IMR-90 (cell line): ENCODE measurements around the gene TJP1. TPM values are rescaled to one million over a fixed set of nuclear protein-coding genes. Genes with fewer than 3 reads are reported as not detected.

ENCODE experiments used
- ATAC-seq: fragments of 200-7000 bp; cut with Tn5 transposase; 2 replicates; pipeline ENCODE4 v1.9.1; 2020; ENCODE audit warnings: low read depth, mild to moderate bottlenecking, moderate library complexity
- BruUV-seq: library from RNA; stranded (reverse); fragments of 400-500 nt; replicated peaks from 2 replicates; lab custom pipeline; 2021; lab: Mats Ljungman, UMichigan
- CTCF ChIA-PET: fragments of 300-600 bp; formaldehyde crosslinking; extraction: SDS; loops from one replicate; lab custom pipeline; 2021; ENCODE audit warnings: antibody characterized with exemption; lab: Yijun Ruan, JAX
- POLR2A ChIA-PET: fragments of 300-600 bp; sonication (Branson Sonifier 250); formaldehyde crosslinking; loops from one replicate; lab custom pipeline; 2022; ENCODE audit warnings: antibody characterized with exemption; ENCODE audit not compliant: unreplicated experiment; lab: Charles Lee
- DNase-seq: peaks from one replicate; pipeline ENCODE4 v3.0.0; 2013
- H2AFZ ChIP-seq: replicated peaks from 2 replicates; pipeline ENCODE3; 2013; ENCODE audit warnings: low read length, mild to moderate bottlenecking; ENCODE audit not compliant: poor library complexity
- H2AK5ac ChIP-seq: 2 replicates; pipeline ENCODE4 v1.6.1; 2013; ENCODE audit warnings: low read depth, low read length, inconsistent platforms
- H2AK9ac ChIP-seq: replicated peaks from 2 replicates; pipeline ENCODE3; 2013; ENCODE audit warnings: mild to moderate bottlenecking, low read depth, low read length, moderate library complexity; ENCODE audit not compliant: poor library complexity
- H2BK120ac ChIP-seq: 2 replicates; pipeline ENCODE4 v1.6.1; 2013; ENCODE audit warnings: low read depth, low read length, inconsistent platforms
- H2BK15ac ChIP-seq: 3 replicates; pipeline ENCODE4 v1.6.1; 2013; ENCODE audit warnings: low read depth, low read length, inconsistent platforms
- H2BK20ac ChIP-seq: 2 replicates; pipeline ENCODE4 v1.6.1; 2013; ENCODE audit warnings: low read depth, mild to moderate bottlenecking, inconsistent platforms, low read length, moderate library complexity
- H2BK5ac ChIP-seq: 2 replicates; pipeline ENCODE4 v1.6.1; 2013; ENCODE audit warnings: mild to moderate bottlenecking, low read depth, low read length, inconsistent platforms; ENCODE audit not compliant: poor library complexity, severe bottlenecking
- H3K14ac ChIP-seq: replicated peaks from 2 replicates; pipeline ENCODE4 v1.6.1; 2013; ENCODE audit warnings: low read depth, low read length, inconsistent platforms
- H3K18ac ChIP-seq: 2 replicates; pipeline ENCODE4 v1.6.1; 2013; ENCODE audit warnings: low read depth, low read length, control low read depth
- H3K23ac ChIP-seq: 2 replicates; pipeline ENCODE4 v1.6.1; 2013; ENCODE audit warnings: low read depth, low read length, inconsistent platforms
- H3K27ac ChIP-seq: 2 replicates; pipeline ENCODE4 v1.5.1; 2013; ENCODE audit warnings: mild to moderate bottlenecking, control low read depth, low read length; ENCODE audit not compliant: insufficient read depth
- H3K27me3 ChIP-seq: 2 replicates; pipeline ENCODE4 v1.6.1; 2013; ENCODE audit warnings: low read length; ENCODE audit not compliant: control insufficient read depth, insufficient read depth
- H3K36me3 ChIP-seq: 2 replicates; pipeline ENCODE4 v1.6.1; 2013; ENCODE audit warnings: low read length, mixed read lengths; ENCODE audit not compliant: control insufficient read depth, insufficient read depth
- H3K4ac ChIP-seq: 2 replicates; pipeline ENCODE4 v1.6.1; 2013; ENCODE audit warnings: low read depth, low read length, inconsistent platforms
- H3K4me1 ChIP-seq: 2 replicates; pipeline ENCODE4 v1.6.1; 2013; ENCODE audit warnings: low read length, mixed read lengths; ENCODE audit not compliant: control insufficient read depth, insufficient read depth
- H3K4me2 ChIP-seq: 2 replicates; pipeline ENCODE4 v1.6.1; 2013; ENCODE audit warnings: low read depth, mild to moderate bottlenecking, control low read depth, low read length, moderate library complexity
- H3K4me3 ChIP-seq: 2 replicates; pipeline ENCODE4 v1.5.1; 2013; ENCODE audit warnings: low read depth, mild to moderate bottlenecking, control low read depth, low read length, moderate library complexity; ENCODE audit not compliant: insufficient read depth
- H3K56ac ChIP-seq: 2 replicates; pipeline ENCODE4 v1.6.1; 2013; ENCODE audit warnings: low read length, inconsistent platforms; ENCODE audit not compliant: insufficient read depth; ENCODE audit errors: extremely low read depth
- H3K79me1 ChIP-seq, 2 experiments: 2 replicates each; pipeline ENCODE4 v1.6.1; 2013; ENCODE audit warnings: low read length in 2 of 2, inconsistent platforms in 1 of 2, low read depth in 1 of 2
- H3K9ac ChIP-seq: 2 replicates; pipeline ENCODE4 v1.6.1; 2013; ENCODE audit warnings: low read depth, low read length, control low read depth
- H3K9me1 ChIP-seq: 2 replicates; pipeline ENCODE4 v1.6.1; 2013; ENCODE audit warnings: low read length, inconsistent platforms; ENCODE audit not compliant: insufficient read depth
- H3K9me3 ChIP-seq: 2 replicates; pipeline ENCODE4 v1.6.1; 2013; ENCODE audit warnings: low read length; ENCODE audit not compliant: control insufficient read depth, insufficient read depth
- H4K20me1 ChIP-seq: 2 replicates; pipeline ENCODE4 v1.6.1; 2013; ENCODE audit warnings: low read length, inconsistent platforms; ENCODE audit not compliant: insufficient read depth
- H4K5ac ChIP-seq: 2 replicates; pipeline ENCODE4 v1.6.1; 2013; ENCODE audit warnings: mild to moderate bottlenecking, low read depth, low read length, control low read depth
- H4K8ac ChIP-seq, 2 experiments: 2 replicates each; pipeline ENCODE4 v1.6.1; 2013; ENCODE audit warnings: low read depth in 2 of 2, low read length in 2 of 2, control low read depth in 1 of 2, inconsistent platforms in 1 of 2
- H4K91ac ChIP-seq: 2 replicates; pipeline ENCODE4 v1.6.1; 2013; ENCODE audit warnings: low read depth, low read length, inconsistent platforms; ENCODE audit not compliant: insufficient read depth
- FOS ChIP-seq: fragments of 150-350 bp; IDR thresholded peaks from 2 replicates; pipeline ENCODE4 v1.6.1; 2016; ENCODE audit warnings: low read depth, low read length
- RCOR1 ChIP-seq: IDR thresholded peaks from 2 replicates; pipeline ENCODE4 v1.6.1; 2012; ENCODE audit warnings: mild to moderate bottlenecking, low read length, improper control_type of control experiment; ENCODE audit not compliant: insufficient replicate concordance
- WGBS, 2 experiments: methylation state at CpG; one replicate each; pipeline versions ENCODE4 v1.1.5 to v1.1.7; 2013; ENCODE audit warnings: missing lambda C conversion rate in 2 of 2; ENCODE audit not compliant: insufficient read length in 1 of 2; ENCODE audit errors: extremely low coverage in 2 of 2; 5-methylcytosine and 5-hydroxymethylcytosine counted together
- dilution Hi-C: fragments of 300-500 bp; cut with HindIII; formaldehyde crosslinking; loops from one replicate; pipeline ENCODE4 v1.14.3; 2018; ENCODE audit warnings: low sequenced_read_pairs; ENCODE audit not compliant: unreplicated experiment
- in situ Hi-C: fragments of 300-500 bp; cut with MboI; formaldehyde crosslinking; loops from 3 replicates; pipeline ENCODE4 v1.14.3; 2019; ENCODE audit warnings: low sequenced_read_pairs, inconsistent platforms, mixed read lengths
- intact Hi-C: fragments of 100-400 bp; cut with micrococcal nuclease; formaldehyde crosslinking; loops from 2 replicates; pipeline ENCODE4 v1.10.0; 2022
- polyA plus RNA-seq, 3 experiments: library from polyadenylated mRNA; depleted of rRNA; stranded (reverse); fragments of >200 nt; gene quantifications; 2 replicates each; pipeline ENCODE4 v1.2.3, GENCODE V29; 2012; ENCODE audit warnings: low replicate concordance in 1 of 3
- total RNA-seq: library from RNA; depleted of rRNA; stranded (reverse); fragments of >200 nt; gene quantifications from 2 replicates; pipeline ENCODE4 v1.2.3, GENCODE V29; 2012

The TJP1 gene
- total and polyA plus RNA-seq, 2 of the 4 experiments (the other 2 are of a cell fraction), result 42.2 to 43.4 TPM

DNA sequence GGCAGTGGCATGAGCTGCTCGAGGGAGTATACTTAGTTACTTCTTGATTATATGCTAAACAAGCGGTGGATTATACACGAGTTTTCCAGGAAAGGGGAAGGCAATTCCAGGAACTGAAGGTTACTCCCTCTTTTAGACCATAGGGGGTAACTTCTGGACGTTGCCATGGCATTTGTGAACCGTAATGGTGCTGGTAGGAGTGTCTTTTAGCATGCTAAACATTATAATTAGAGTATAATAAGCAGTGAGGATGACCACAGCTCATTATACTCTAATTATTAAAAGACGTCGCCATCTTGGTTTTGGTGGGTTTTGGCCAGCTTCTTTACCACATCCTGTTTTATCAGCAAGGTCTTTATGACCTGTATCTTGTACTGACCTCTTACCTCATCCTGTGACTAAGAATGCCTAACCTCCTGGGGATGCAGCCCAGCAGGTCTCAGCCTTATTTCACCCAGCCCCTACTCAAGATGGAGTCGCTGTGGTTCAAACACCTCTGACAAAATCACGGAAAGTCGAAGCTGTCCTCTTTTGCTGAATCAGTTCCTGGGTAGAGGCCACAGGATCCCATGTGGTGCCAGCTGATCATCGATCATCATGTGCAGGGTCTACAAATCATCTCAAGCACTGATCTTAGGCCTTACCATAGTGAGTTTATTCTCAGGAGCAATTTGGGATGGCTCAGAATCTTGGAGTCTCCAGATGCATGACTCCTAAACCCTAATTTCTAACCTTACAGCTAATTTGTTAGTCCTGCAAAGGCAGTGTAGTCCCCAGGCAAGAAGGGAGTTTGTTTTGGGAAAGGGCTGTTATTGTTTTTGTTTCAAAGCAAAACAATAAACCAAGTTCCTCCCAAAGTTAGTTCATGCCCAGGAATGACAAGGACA, 149.1 kb downstream of the TJP1 start:
- no peak overlapping the region for H3K14ac ChIP-seq
- peaks cover 0 to 4% of the 10 kb centered on the region in 2 experiments; a peak in 1 of 4 replicates for H3K79me1 ChIP-seq
- no peak overlapping the region for H2BK5ac ChIP-seq
- H4K20me1 ChIP-seq, result no peaks in the 10 kb centered on the region
- CTCF ChIA-PET, result no interaction called here
- H4K5ac ChIP-seq, result no peak overlapping the region
- peaks cover 11% of the 10 kb centered on the region; the same call in 1 of the 2 replicates for H3K9me1 ChIP-seq
- no peak overlapping the region for H3K56ac ChIP-seq
- dilution Hi-C loops, result no loop called here
- POLR2A ChIA-PET, result interaction anchor here (0.6 kb wide), 1 partner anchor 189 kb away, joined by 3 read pairs; no protein-coding TSS in a partner anchor
- no peak overlapping the region for H2BK20ac ChIP-seq
- no peaks in the 10 kb centered on the region for H3K9me3 ChIP-seq
- no peak overlapping the region for H2AFZ ChIP-seq
- H3K4ac ChIP-seq, result no peak overlapping the region
- WGBS, 2 experiments, result 100% methylated on average over 1 of the region's 11 CpGs; no CpG with 5 or more reads in 1 of the 2 experiments
- ATAC-seq (no peak), DNase-seq (no peak)
- H3K9ac ChIP-seq, result no peak overlapping the region
- H3K27me3 ChIP-seq, result no peaks in the 10 kb centered on the region
- no peak overlapping the region for H3K27ac ChIP-seq
- no peak overlapping the region for H4K91ac ChIP-seq
- no peaks in the 10 kb centered on the region for H3K36me3 ChIP-seq
- intact Hi-C loops, result no loop called here
- in situ Hi-C loops, result loop anchor here (10.0 to 25.0 kb wide), 2 partner anchors 262 to 389 kb away; no protein-coding TSS in a partner anchor
- BruUV-seq, result no TSS peak
- no peak overlapping the region for H3K4me3 ChIP-seq
- TF ChIP-seq RCOR1 (no peak), FOS (no peak)
- no peak overlapping the region for H2BK15ac ChIP-seq
- no peak overlapping the region for H2AK5ac ChIP-seq
- H3K4me1 ChIP-seq, result peaks cover 19% of the 10 kb centered on the region
- no peak overlapping the region for H3K4me2 ChIP-seq
- H2BK120ac ChIP-seq, result no peak overlapping the region
- H3K18ac ChIP-seq, result no peak overlapping the region
- no peak overlapping the region for H4K8ac ChIP-seq
- no peak overlapping the region for H3K23ac ChIP-seq
- H2AK9ac ChIP-seq, result no peak overlapping the region
